Hematopoietic multipotent progenitor cell treated with erythropoietin and hydrocortisone succinate and interleukin-3 and kit ligand, for 6 days (in vitro differentiated cells): Measurements from ENCODE around the gene DHCR24.

Experiments used
- DNase-seq: peaks from one replicate; pipeline ENCODE4 v3.0.0-alpha.2; 2015

Gene DHCR24

GRCh38 chr1:54863267-54863665 is 23.7 kb downstream of the DHCR24 start:
- DNase-seq = no peak

GRCh38 chr1:54861070-54861761 is 25.8 kb downstream of the DHCR24 start:
- peak; percentile 63 for DNase-seq

DNA sequence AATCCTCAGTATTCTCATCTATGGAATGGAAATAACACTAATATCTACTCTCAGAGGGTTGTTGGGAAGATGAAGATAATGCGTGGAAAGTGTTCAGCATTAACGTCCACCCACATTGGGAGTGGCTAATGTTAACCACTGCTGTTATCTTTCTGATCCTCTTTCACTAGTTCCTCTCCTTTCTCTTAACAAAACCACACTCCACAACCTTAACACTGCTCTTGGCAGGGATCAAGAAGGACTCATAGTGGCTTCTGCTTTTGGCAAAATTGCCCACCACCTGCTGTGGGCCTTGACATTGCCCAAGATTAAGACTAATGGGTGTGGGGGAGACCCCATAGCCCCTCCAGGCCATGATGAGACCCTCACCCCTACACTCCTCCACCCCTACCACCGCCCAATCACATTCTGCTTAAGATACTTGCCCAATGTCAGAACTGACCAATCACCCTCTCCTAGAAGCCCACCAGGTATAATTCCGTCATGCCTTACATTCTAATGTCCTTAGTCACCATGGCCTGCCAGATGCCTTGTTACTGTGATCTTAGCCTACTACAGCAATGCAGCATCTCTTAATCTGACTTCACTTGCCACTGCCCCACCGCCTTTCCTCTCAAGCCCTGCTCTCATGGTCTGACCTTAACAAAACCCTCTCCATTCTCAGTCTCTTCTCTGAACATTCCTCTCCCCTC is 27.1 kb downstream of the DHCR24 start:
- peak; percentile 89 for DNase-seq

- no peak for DNase-seq
Observed at GRCh38 chr1:54857746-54858561, 29.0 kb downstream of the DHCR24 start.

DNA sequence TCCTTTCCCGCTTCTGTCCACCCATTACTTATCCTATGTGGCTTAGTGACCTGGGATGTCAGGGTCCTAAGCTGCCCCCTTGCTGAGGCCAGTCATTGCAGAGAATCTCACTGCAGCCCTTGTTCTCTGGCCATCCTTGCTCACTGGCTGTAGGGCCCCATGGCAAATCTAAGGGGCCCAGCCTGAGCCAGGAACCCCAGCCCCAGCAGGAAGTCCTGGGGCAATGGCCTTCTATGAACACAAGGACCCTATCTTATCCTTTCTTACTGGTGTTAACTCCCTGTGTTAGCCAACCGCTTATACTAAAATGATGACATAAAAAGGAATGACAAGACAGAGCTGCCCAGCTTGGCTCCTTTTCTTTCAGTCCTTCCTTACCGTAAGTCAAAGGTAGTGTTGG is 29.9 kb downstream of the DHCR24 start:
- no peak for DNase-seq

- DNase-seq = no peak
Observed at GRCh38 chr1:54854381-54855020, 32.5 kb downstream of the DHCR24 start.

- DNase-seq = no peak
Observed at GRCh38 chr1:54853793-54854370, 33.1 kb downstream of the DHCR24 start.

- no peak for DNase-seq
Observed at GRCh38 chr1:54853096-54853792, 33.8 kb downstream of the DHCR24 start.

GRCh38 chr1:54851936-54852524 is 35.0 kb downstream of the DHCR24 start:
- DNase-seq = no peak

GRCh38 chr1:54851406-54851805 is 35.6 kb downstream of the DHCR24 start:
- DNase-seq = no peak

DNA sequence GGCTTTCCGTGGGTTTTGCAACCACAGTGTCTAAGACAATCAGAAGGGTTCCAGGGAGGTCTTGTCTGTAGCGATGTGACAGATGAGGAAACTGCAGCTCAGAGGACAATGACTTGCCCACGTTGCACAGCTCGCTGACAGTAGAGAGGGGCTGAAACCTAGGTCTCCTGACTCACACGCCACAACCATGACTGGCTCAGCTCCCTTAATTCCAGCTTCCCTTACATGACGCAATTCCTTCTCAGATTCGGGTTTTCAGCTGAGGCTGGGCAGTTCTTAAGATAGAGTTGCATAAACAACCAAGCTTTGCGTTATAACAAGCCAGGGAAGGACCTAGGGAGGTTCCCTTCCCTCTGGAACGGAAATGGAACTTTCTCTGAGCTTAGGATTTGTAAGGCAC is 36.3 kb downstream of the DHCR24 start:
- no peak for DNase-seq

DNA sequence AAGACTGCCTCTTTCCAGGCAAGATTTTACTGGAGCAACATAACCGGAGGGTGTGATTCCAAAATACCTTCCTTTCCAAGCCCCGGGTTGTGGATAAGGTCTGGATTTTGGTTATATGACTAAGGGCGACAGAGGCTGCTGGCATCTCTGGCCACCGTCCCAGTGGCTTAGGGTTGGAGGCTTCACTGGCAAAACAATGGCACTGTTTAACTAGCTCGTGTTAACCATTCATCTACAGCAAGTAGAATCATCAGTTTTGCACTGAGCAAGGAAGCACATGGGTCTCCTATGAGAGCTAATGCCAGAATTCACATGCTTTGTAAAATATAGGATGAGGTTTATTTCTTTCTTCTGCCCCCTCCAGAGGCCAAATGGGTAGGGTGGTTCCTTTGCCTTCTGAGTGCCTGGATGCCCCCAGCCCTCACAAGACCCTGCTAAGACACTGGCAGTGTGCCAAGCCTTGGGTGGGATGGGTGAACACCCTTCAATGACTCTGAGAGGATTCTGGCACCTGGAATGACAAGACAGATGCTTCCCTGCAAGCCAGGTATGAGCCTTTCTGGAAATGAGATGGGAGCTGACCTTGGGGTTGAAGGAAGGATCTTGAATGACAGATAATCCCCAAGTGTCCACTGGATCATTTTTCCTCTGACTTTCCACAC is 36.8 kb downstream of the DHCR24 start:
- DNase-seq = no peak

DNA sequence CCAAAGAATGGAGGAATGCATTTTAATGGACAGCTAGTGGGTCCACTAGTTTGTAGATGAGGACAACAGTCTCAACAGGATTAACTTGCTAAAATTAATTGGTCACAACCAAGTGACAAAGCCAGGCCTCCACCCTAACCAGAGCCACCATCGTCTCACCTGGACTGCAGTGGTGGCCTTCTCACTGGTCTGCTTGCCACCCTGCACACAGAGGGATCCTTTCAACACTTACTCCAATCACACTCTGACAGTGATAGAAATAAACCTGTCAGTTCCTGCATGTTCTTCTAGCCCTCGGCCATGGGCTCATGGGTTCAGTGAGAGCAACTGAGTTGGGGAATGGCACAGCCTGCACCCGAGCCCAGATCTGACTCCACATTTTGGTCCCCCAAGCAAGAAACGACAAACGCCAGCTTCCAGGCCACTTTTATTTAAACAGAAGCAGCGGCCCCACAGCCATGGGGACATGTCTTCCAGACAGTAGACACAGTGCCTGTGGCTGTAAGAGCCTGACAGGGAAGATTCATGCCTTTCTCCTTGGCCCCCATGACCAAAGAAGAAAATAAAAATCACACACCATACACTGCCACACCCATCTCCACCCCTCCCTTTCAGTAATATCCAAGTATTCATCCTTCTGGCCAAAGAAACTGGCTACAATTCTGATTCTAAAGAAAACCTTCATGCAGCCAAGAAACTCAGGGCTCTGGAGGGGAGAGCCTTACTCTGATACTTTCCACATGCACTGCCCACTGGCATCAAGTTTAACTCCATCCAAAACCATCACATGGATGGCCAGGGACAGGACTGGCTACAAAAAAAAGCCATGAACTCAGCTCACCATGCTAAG is 37.6 kb downstream of the DHCR24 start:
- DNase-seq = no peak

DNA sequence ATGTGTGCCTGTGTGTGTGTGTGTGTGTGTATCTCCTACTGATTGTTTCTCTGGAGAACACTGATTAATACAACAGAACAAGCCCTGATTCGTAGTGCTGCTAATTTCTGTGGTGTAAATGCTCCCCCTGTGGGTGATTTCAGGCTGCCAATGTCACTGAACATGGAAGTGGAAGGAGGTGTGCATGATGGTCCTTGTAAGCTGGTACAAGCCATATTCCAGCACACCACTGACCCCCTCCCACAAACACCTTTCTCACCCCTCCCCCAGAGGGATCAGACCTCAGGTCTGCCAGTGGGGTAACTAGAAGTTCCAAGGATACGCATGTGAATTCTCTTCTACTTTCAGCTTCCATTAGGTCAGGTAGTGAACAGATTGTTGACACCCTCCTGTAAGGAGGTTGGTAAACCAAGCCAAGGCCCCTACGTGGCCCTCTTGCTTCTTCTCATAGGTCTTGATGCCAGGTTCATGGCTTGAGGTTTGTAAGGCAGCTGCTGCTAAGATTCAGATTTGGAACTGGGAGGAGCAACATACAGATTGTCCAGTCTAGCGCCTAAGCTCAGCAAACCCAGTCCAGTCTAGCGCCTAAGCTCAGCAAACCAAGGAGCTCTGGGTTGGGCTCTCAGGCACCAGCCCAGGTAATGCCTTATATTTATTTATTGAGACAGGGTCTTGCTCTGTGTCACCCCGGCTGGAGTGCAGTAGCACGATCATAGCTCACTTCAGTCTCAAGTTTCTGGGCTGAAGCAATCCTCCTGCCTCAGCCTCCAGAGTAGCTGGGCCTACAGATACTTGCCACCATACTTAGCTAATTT is 38.7 kb downstream of the DHCR24 start:
- DNase-seq = no peak

DNA sequence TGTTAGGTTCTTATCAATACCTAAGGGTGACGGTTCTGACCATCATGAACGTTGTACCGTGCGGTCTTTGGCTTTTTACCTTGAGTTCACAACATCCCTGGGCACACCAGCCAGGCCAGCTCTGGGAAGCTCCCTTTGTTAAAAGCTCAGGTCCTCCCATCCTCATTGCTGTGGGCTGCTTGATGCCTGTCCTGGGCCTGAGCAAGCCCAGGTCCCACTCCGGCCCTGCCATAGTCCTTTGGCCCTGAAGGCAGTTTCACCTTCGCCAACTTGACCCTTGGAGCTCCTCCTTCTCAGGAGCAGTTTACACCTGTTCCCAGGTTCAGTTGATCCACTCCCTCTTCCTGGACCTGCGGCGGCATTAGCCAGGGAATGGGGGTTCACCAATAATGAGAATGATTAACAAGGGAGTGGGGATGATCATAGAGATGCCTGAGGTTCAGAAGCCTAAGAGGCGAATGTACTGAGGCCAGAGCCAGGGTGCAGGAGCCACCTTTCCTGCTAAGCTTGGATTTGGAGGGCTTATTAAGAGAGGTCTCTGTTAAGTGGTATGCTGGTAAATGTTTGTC is 40.2 kb downstream of the DHCR24 start:
- DNase-seq = no peak

- no peak for DNase-seq
Observed at GRCh38 chr1:54846301-54846700, 40.7 kb downstream of the DHCR24 start.

DNA sequence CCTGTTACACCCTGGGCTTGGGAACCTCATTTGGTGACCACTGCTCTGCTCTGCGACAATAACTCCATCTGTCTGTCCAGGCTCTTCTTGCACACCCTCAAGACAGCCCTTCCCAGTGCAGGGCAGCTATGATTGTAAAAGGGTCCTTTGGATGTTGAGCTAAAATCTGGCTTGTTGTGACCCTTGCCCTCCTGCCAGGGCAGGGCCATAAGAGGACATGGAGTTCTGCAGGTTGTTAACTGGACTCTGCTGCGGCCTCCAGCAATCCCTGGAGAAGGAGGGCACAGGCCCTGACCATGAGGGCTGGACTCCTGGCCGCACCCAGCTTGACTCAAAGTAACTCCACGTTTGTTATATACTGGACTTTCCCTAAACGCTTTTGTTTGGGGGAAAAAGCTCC is 41.2 kb downstream of the DHCR24 start:
- DNase-seq = no peak

DNA sequence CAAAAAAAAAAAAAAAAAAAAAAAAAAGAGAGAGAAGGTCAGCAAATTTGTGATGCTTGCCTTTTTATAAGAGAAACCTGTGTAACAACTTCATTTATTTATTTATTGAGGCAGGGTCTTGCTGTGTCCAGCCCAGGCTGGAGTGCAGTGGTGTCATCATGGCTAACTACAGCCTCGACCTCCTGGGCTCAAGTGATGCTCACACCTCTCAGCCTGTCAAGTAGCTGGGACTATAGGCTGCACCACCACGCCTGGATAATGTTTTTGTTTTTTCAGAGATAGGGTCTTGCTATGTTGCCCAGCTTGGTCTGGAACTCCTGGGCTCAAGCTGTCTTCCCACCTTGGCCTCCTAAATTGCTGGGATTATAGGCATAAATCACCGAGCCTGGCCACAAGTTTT is 42.4 kb downstream of the DHCR24 start:
- no peak for DNase-seq

GRCh38 chr1:54843449-54843848 is 43.5 kb downstream of the DHCR24 start:
- no peak for DNase-seq
